ENCODE results near the gene LPCAT3. TPM values are rescaled to one million over a fixed set of nuclear protein-coding genes. Genes with fewer than 3 reads are reported as not detected.

LPCAT3 gene
- total RNA-seq, 4 donors from 2014 or later = 45.1 to 68.4 (median 58.5) TPM

DNA sequence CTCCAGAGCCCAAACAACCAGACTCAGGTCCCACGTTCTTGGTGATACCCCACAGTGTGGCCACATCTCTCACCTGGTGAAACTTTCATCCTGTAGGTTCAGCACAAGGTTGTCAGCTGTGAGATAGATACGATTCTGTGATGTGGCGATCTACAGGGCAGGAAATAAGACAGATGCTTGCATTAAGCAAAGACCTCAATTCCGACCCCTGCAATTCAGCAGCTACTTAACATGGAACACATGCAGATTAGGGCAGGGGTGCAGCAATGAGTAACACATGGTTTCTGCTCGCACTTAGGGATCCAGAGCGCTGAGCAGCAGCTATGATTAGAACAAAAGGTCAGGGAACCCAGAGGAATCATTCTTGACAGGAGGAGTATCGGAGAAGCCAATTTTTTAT is 51.9 kb downstream of the LPCAT3 start:
- WGBS, 2 donors = 85 to 89% methylated on average over 7 of the region's 7 CpGs
- Histone ChIP-seq H3K27me3 (no peaks in the 10 kb centered on the region), H3K4me3 (replicated peaks in 1 of 3) (no peak overlapping the region), H3K4me1 (peaks cover 45 to 49% of the 10 kb centered on the region in 2 donors), H3K9me3 (no peaks in the 10 kb centered on the region), H3K36me3 (peaks cover 28 to 32% of the 10 kb centered on the region in 2 donors), H3K27ac (no peak overlapping the region)
- DNase-seq = no peak
- TF ChIP-seq CTCF (IDR thresholded peaks at IDR 0.05) (no peak), POLR2A (IDR thresholded peaks at IDR 0.05) (no peak)
- intact Hi-C loops (cut with DNase I) = loop anchor here (5.0 kb wide), 1 partner anchor 94 kb away; the partner anchor contains the start of gene SPSB2

DNA sequence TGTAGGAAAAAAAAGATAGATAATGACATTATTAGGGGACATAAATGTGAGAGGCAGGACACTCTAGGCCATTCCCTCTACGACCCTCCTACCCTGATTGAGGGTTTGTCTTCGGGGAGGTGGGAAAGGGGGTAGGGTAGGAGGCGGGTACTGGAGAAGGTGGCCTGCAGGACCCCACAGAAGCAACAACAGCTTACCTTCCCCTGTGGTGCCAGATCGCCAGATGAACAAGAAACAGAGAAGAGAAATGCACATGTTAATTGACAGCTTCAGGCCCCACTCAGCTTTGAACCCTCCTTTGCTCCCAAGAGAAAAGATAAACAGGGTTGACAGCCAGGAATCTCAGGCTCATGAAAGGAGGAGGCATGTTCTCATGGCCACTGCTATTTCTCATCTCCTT is 52.6 kb downstream of the LPCAT3 start:
- intact Hi-C loops (cut with DNase I) = loop anchor here (5.0 kb wide), 1 partner anchor 93 kb away; the partner anchor contains the start of gene SPSB2
- Histone ChIP-seq H3K36me3 (peaks cover 28 to 32% of the 10 kb centered on the region in 2 donors), H3K4me3 (replicated peaks in 1 of 3) (no peak overlapping the region), H3K4me1 (peaks cover 47 to 54% of the 10 kb centered on the region in 2 donors), H3K27me3 (no peaks in the 10 kb centered on the region), H3K9me3 (no peaks in the 10 kb centered on the region), H3K27ac (no peak overlapping the region)
- WGBS, 2 donors = 81 to 83% methylated on average over 4 of the region's 4 CpGs
- no peak for DNase-seq
- no peak for TF ChIP-seq POLR2A (IDR thresholded peaks at IDR 0.05)
- TF ChIP-seq CTCF (IDR thresholded peaks at IDR 0.05) = no peak

GRCh38 chr12:6965026-6965661 is 53.1 kb downstream of the LPCAT3 start:
- intact Hi-C loops (cut with DNase I) = loop anchor here (5.0 kb wide), 1 partner anchor 93 kb away; the partner anchor contains the start of gene SPSB2
- no peaks in the 10 kb centered on the region for H3K27me3 ChIP-seq
- peak overlapping the region in 1 of 3 donors; percentile 68 for H3K4me3 ChIP-seq (replicated peaks in 1 of 3)
- 21 to 25% methylated on average over 12 of the region's 12 CpGs for WGBS, 2 donors
- peak overlapping the region; percentile 14 to 97 (median 79) for H3K27ac ChIP-seq
- no peak for TF ChIP-seq POLR2A (IDR thresholded peaks at IDR 0.05)
- peak; percentile 77 to 88 (median 85) for TF ChIP-seq CTCF (IDR thresholded peaks at IDR 0.05)
- peaks cover 28 to 32% of the 10 kb centered on the region in 2 donors for H3K36me3 ChIP-seq
- DNase-seq = peak; percentile 86 to 91
- H3K9me3 ChIP-seq = no peaks in the 10 kb centered on the region
- H3K4me1 ChIP-seq = peaks cover 47 to 54% of the 10 kb centered on the region in 2 donors

- Histone ChIP-seq H3K36me3 (peaks cover 28 to 32% of the 10 kb centered on the region in 2 donors), H3K4me3 (replicated peaks in 1 of 3) (peak overlapping the region in 1 of 3 donors; percentile 68), H3K4me1 (peaks cover 43 to 58% of the 10 kb centered on the region in 2 donors), H3K27ac (peak overlapping the region; percentile 14 to 97 (median 79)), H3K9me3 (no peaks in the 10 kb centered on the region), H3K27me3 (no peaks in the 10 kb centered on the region)
- no peak for DNase-seq
- 29 to 57% methylated on average over 5 to 7 of the region's 8 CpGs for WGBS, 2 donors
- intact Hi-C loops (cut with DNase I) = loop anchor here (5.0 kb wide), 2 partner anchors 53 to 92 kb away; partner anchors contain the start of genes LPCAT3 and SPSB2
- TF ChIP-seq CTCF (IDR thresholded peaks at IDR 0.05) = no peak
- TF ChIP-seq POLR2A (IDR thresholded peaks at IDR 0.05) = no peak
Observed at GRCh38 chr12:6964605-6965025, 53.7 kb downstream of the LPCAT3 start.

Measured in thyroid gland (tissue), 4 donors.